PC-3 (cell line): ENCODE data around the gene PHPT1.

Experiments used
- EZH2 ChIP-seq: fragments of 300-600 bp; sonication (generic); IDR thresholded peaks from one replicate; pipeline ENCODE4 v1.6.1; 2017; ENCODE audit warnings: antibody characterized with exemption, mild to moderate bottlenecking, low read length; ENCODE audit not compliant: unreplicated experiment
- EZH2phosphoT487 ChIP-seq: fragments of 300-600 bp; sonication (generic); IDR thresholded peaks from 2 replicates; pipeline ENCODE4 v1.6.1; 2018; ENCODE audit warnings: mild to moderate bottlenecking, antibody characterized with exemption, low read length, borderline replicate concordance
- TF ChIP-seq, protein P1 (sequence below): fragments of 300-600 bp; sonication (generic); conservative IDR thresholded peaks from 2 replicates; pipeline ENCODE4 v1.5.1; 2017; ENCODE audit warnings: antibody characterized with exemption, low read depth, mild to moderate bottlenecking, low read length

DNA sequence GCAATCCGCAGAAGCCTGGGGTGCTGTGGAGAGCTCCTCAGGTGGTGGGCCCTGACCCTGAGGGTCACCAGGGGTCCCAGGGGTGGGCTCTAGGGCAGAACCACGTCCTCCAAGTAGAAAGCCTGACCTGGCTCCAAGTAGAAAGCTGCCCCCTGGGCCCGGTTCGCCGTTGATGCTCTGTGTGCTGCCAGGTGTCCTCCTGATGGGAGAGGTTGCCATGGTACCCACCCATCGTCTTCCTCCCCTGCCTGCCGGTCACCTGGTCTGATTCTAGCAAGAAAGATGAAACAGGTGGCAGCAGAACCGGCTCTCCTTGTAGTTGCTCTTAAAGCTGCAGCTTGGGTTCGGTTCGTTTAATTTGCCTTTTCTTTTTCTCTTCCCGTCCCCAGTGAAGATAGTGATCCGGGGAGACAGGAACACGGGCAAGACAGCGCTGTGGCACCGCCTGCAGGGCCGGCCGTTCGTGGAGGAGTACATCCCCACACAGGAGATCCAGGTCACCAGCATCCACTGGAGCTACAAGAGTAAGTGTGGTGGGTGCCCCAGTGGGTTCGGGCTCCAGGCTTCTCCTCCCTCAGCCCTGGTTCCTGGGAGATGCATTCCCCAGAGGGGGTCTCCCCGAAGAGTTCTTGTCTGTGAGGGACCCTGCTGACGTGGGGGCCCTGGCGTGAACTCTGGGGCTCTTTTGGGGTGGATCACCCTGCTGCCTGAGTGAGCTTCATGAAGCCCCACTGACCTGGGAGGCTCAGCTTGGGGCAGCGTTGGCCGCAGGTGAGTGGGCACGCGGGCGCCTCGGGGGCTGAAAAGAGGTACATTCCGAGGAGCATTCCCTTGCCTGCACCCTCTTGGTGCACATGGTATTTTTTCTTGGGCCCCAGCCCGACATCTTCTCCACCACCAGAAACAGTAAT, 25.8 kb upstream of the PHPT1 start:
- TF ChIP-seq, protein P1, sequence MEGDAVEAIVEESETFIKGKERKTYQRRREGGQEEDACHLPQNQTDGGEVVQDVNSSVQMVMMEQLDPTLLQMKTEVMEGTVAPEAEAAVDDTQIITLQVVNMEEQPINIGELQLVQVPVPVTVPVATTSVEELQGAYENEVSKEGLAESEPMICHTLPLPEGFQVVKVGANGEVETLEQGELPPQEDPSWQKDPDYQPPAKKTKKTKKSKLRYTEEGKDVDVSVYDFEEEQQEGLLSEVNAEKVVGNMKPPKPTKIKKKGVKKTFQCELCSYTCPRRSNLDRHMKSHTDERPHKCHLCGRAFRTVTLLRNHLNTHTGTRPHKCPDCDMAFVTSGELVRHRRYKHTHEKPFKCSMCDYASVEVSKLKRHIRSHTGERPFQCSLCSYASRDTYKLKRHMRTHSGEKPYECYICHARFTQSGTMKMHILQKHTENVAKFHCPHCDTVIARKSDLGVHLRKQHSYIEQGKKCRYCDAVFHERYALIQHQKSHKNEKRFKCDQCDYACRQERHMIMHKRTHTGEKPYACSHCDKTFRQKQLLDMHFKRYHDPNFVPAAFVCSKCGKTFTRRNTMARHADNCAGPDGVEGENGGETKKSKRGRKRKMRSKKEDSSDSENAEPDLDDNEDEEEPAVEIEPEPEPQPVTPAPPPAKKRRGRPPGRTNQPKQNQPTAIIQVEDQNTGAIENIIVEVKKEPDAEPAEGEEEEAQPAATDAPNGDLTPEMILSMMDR: no peak
- TF ChIP-seq EZH2: no peak
- TF ChIP-seq EZH2phosphoT487: no peak
